HCT116 (cell line): Measurements from ENCODE around the gene NDOR1. TPM values are rescaled to one million over a fixed set of nuclear protein-coding genes. Genes with fewer than 3 reads are reported as not detected.

Experiments
- ATAC-seq: fragments of 200-7000 bp; cut with Tn5 transposase; 2 replicates; pipeline ENCODE4 v1.9.1; 2020; ENCODE audit warnings: mild to moderate bottlenecking, moderate library complexity
- BruUV-seq: library from RNA; stranded (reverse); fragments of 400-500 nt; replicated peaks from 2 replicates; lab custom pipeline; 2021; lab: Mats Ljungman, UMichigan
- CTCF ChIA-PET: fragments of 300-600 bp; sonication (Branson Sonifier 250); formaldehyde crosslinking; loops from one replicate; lab custom pipeline; 2021; ENCODE audit warnings: antibody characterized with exemption; lab: Charles Lee
- POLR2A ChIA-PET: fragments of 300-600, 350-600 bp; sonication (Branson Sonifier 250); formaldehyde crosslinking; loops from one replicate; lab custom pipeline; 2021; ENCODE audit warnings: antibody characterized with exemption; lab: Charles Lee
- RAD21 ChIA-PET, 2 experiments: fragments of 300-600 bp; sonication (Branson Sonifier 250); formaldehyde crosslinking; loops; one replicate each; lab custom pipeline; 2023; ENCODE audit warnings: low total read pairs in 2 of 2; ENCODE audit not compliant: uncharacterized antibody in 2 of 2, unreplicated experiment in 2 of 2, low non-redundant PET in 1 of 2; lab: Charles Lee
- DNase-seq: peaks from one replicate; pipeline ENCODE4 v3.0.0-alpha.2; 2010; ENCODE audit warnings: low read depth, low spot score
- H2AFZ ChIP-seq: fragments of 200-600 bp; shearing (Covaris generic), sonication (generic); 2 replicates; pipeline ENCODE4 v1.6.1; 2017; ENCODE audit warnings: low read depth, mixed run types, mixed read lengths, antibody characterized with exemption, low read length; ENCODE audit not compliant: poor library complexity, severe bottlenecking
- H3K27ac ChIP-seq: 2 replicates; pipeline ENCODE4 v1.5.1; 2012; ENCODE audit warnings: low read depth, low read length
- H3K27me3 ChIP-seq: fragments of 200-600 bp; sonication (generic); 2 replicates; pipeline ENCODE4 v1.6.1; 2016; ENCODE audit warnings: mixed run types, low read length, mixed read lengths; ENCODE audit not compliant: insufficient read depth
- H3K36me3 ChIP-seq, 2 experiments: fragments of 200-500 bp in 1 of 2; fragments of 200-600 bp in 1 of 2; sonication (Bioruptor generic) in 1 of 2; sonication (generic) in 1 of 2; 2 replicates each; pipeline versions ENCODE4 v1.5.1 to v1.6.1; 2014 to 2016; ENCODE audit warnings: low read length in 2 of 2, inconsistent platforms in 1 of 2, mixed read lengths in 1 of 2, mixed run types in 1 of 2; ENCODE audit not compliant: insufficient read depth in 2 of 2, control insufficient read depth in 1 of 2
- H3K4me1 ChIP-seq, 2 experiments: fragments of 200-600 bp in 1 of 2; sonication (generic) in 1 of 2; 2 replicates each; pipeline versions ENCODE4 v1.5.1 to v1.6.1; 2012 to 2017; ENCODE audit warnings: low read length in 2 of 2, inconsistent platforms in 1 of 2, mild to moderate bottlenecking in 1 of 2, mixed read lengths in 1 of 2, mixed run types in 1 of 2, moderate library complexity in 1 of 2; ENCODE audit not compliant: insufficient read depth in 2 of 2, control insufficient read depth in 1 of 2
- H3K4me2 ChIP-seq: fragments of 200-600 bp; sonication (generic); 2 replicates; pipeline ENCODE4 v1.6.1; 2017; ENCODE audit warnings: mixed run types, low read length, mixed read lengths
- H3K4me3 ChIP-seq, 2 experiments: fragments of 200-600 bp in 1 of 2; sonication (generic) in 1 of 2; replicated peaks in 1 of 2; 2 replicates each; pipeline ENCODE4 v1.5.1; 2011 to 2016; ENCODE audit warnings: low read length in 2 of 2, control low read depth in 1 of 2, low read depth in 1 of 2, mild to moderate bottlenecking in 1 of 2, mixed read lengths in 1 of 2, mixed run types in 1 of 2
- H3K79me2 ChIP-seq: fragments of 200-600 bp; sonication (generic); 2 replicates; pipeline ENCODE4 v1.6.1; 2017; ENCODE audit warnings: mild to moderate bottlenecking, mixed run types, low read length, moderate library complexity, mixed read lengths; ENCODE audit not compliant: insufficient read depth
- H3K9ac ChIP-seq: fragments of 200-600 bp; sonication (generic); 2 replicates; pipeline ENCODE4 v1.6.1; 2016; ENCODE audit warnings: low read length, mixed read lengths
- H3K9me2 ChIP-seq: fragments of 200-600 bp; sonication (generic), shearing (Covaris generic); 2 replicates; pipeline ENCODE4 v1.6.1; 2017; ENCODE audit warnings: mixed run types, mild to moderate bottlenecking, moderate library complexity; ENCODE audit not compliant: insufficient read depth
- H3K9me3 ChIP-seq, 2 experiments: fragments of 200-500 bp in 1 of 2; fragments of 200-600 bp in 1 of 2; sonication (Bioruptor generic) in 1 of 2; sonication (generic) in 1 of 2; 2 replicates each; pipeline ENCODE4 v1.6.1; 2014 to 2017; ENCODE audit warnings: low read length in 2 of 2, mixed read lengths in 2 of 2, inconsistent platforms in 1 of 2, low read depth in 1 of 2, mild to moderate bottlenecking in 1 of 2, mixed run types in 1 of 2, moderate library complexity in 1 of 2; ENCODE audit not compliant: control insufficient read depth in 1 of 2, insufficient read depth in 1 of 2
- H4K20me1 ChIP-seq: fragments of 200-600 bp; sonication (generic), shearing (Covaris generic); 2 replicates; pipeline ENCODE4 v1.6.1; 2017; ENCODE audit warnings: mixed run types, mild to moderate bottlenecking, moderate library complexity; ENCODE audit not compliant: insufficient read depth
- CEBPB ChIP-seq: IDR thresholded peaks from 2 replicates; pipeline ENCODE4 v1.6.1; 2012; ENCODE audit warnings: low read depth
- ELF1 ChIP-seq: IDR thresholded peaks from 2 replicates; pipeline ENCODE4 v1.6.1; 2012; ENCODE audit warnings: low read depth, borderline replicate concordance
- EZH2phosphoT487 ChIP-seq: fragments of 200-600 bp; IDR thresholded peaks from 2 replicates; pipeline ENCODE4 v1.6.1; 2018; ENCODE audit warnings: antibody characterized with exemption, borderline replicate concordance
- FOSL1 ChIP-seq: IDR thresholded peaks from 2 replicates; pipeline ENCODE4 v1.6.1; 2012; ENCODE audit warnings: low read depth
- POLR2A ChIP-seq: IDR thresholded peaks from 2 replicates; pipeline ENCODE4 v1.7.0; 2011; ENCODE audit warnings: borderline replicate concordance; ENCODE audit not compliant: insufficient read depth, insufficient read length; ENCODE audit errors: extremely low read depth
- POLR2AphosphoS5 ChIP-seq: IDR thresholded peaks from 2 replicates; pipeline ENCODE4 v1.6.1; 2011; ENCODE audit warnings: mild to moderate bottlenecking, low read depth, low read length, moderate library complexity
- SRF ChIP-seq: IDR thresholded peaks from 2 replicates; pipeline ENCODE4 v1.6.1; 2012; ENCODE audit warnings: low read depth
- TCF7L2 ChIP-seq: IDR thresholded peaks from 2 replicates; pipeline ENCODE4 v1.7.0; 2011; ENCODE audit warnings: borderline replicate concordance, inconsistent platforms; ENCODE audit not compliant: insufficient read depth, insufficient read length; ENCODE audit errors: extremely low read depth
- YY1 ChIP-seq: IDR thresholded peaks from 2 replicates; pipeline ENCODE4 v1.6.1; 2011; ENCODE audit warnings: low read length, low read depth, moderate library complexity, mild to moderate bottlenecking; ENCODE audit not compliant: insufficient replicate concordance; ENCODE audit errors: extremely low read depth
- ZNF274 ChIP-seq: fragments of 200-500 bp; sonication (Bioruptor generic); IDR thresholded peaks from 2 replicates; pipeline ENCODE4 v1.6.1; 2014; ENCODE audit warnings: mild to moderate bottlenecking, low read depth, low read length, inconsistent platforms
- intact Hi-C: fragments of 100-400 bp; cut with micrococcal nuclease; formaldehyde crosslinking; loops from 2 replicates; pipeline ENCODE4 v1.10.0; 2022
- total RNA-seq: library from RNA; stranded (reverse); gene quantifications from one replicate; pipeline ENCODE4 v1.2.1, GENCODE V29; 2021; ENCODE audit not compliant: unreplicated experiment
- TF ChIP-seq, protein P1 (sequence below): IDR thresholded peaks from 2 replicates; pipeline ENCODE4 v1.6.1; 2011; ENCODE audit warnings: mild to moderate bottlenecking, low read length, moderate library complexity; ENCODE audit not compliant: insufficient replicate concordance; ENCODE audit errors: extremely low read depth
- TF ChIP-seq, protein P2 (sequence below): IDR thresholded peaks from 2 replicates; pipeline ENCODE4 v1.6.1; 2012

The NDOR1 gene
- total RNA-seq, 1 experiment from 2014 or later = 28.4 TPM

DNA sequence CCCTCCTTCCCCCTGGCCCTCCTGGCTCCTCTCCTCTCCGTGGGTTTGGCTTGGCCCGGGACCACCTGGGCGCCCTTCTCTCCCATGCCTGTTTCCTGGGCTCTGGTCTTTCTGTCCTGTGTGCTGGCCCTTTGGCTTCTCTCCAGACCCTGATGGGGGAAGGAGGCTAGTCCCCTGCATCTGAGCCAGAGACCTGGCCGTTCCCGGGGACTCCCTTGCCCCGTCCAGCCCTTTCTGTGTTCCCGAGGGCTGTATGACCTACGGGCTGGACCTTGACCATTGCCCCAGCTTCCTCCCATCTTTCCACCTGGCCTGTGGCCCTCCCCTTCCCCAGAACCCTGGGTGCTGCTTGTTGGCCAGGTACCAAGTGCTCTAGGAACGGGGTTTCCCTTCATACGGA is 58.0 kb downstream of the NDOR1 start:
- Histone ChIP-seq H3K27ac (no peak overlapping the region; the same call in 1 of the 2 replicates), H3K9ac (no peak overlapping the region), H3K36me3 (peaks cover 14 to 27% of the 10 kb centered on the region in 2 experiments), H3K4me2 (no peak overlapping the region), H3K79me2 (peaks cover 15% of the 10 kb centered on the region; the same call in 1 of the 2 replicates), H3K9me2 (no peaks in the 10 kb centered on the region), H3K9me3 (no peaks in the 10 kb centered on the region), H3K27me3 (no peaks in the 10 kb centered on the region), H4K20me1 (no peaks in the 10 kb centered on the region), H3K4me1 (no peaks in the 10 kb centered on the region), H2AFZ (no peak overlapping the region), H3K4me3 (no peak overlapping the region)
- ChIA-PET CTCF (no interaction called here), POLR2A (interaction anchor here (0.6 kb wide), 1 partner anchor 101 kb away, joined by 3 read pairs; no protein-coding TSS in a partner anchor), RAD21 (no interaction called here)
- BruUV-seq = no TSS peak
- TF ChIP-seq, protein P1, sequence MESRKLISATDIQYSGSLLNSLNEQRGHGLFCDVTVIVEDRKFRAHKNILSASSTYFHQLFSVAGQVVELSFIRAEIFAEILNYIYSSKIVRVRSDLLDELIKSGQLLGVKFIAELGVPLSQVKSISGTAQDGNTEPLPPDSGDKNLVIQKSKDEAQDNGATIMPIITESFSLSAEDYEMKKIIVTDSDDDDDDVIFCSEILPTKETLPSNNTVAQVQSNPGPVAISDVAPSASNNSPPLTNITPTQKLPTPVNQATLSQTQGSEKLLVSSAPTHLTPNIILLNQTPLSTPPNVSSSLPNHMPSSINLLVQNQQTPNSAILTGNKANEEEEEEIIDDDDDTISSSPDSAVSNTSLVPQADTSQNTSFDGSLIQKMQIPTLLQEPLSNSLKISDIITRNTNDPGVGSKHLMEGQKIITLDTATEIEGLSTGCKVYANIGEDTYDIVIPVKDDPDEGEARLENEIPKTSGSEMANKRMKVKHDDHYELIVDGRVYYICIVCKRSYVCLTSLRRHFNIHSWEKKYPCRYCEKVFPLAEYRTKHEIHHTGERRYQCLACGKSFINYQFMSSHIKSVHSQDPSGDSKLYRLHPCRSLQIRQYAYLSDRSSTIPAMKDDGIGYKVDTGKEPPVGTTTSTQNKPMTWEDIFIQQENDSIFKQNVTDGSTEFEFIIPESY = no peak
- TF ChIP-seq POLR2A = no peak
- TF ChIP-seq ZNF274 = no peak
- no peak for TF ChIP-seq SRF
- no peak for TF ChIP-seq CEBPB
- TF ChIP-seq EZH2phosphoT487 = no peak
- TF ChIP-seq TCF7L2 = no peak
- no peak for TF ChIP-seq POLR2AphosphoS5
- TF ChIP-seq YY1 = no peak
- no peak for TF ChIP-seq ELF1
- no peak for TF ChIP-seq FOSL1
- TF ChIP-seq, protein P2, sequence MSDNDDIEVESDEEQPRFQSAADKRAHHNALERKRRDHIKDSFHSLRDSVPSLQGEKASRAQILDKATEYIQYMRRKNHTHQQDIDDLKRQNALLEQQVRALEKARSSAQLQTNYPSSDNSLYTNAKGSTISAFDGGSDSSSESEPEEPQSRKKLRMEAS = no peak
- no peak for ATAC-seq
- intact Hi-C loops = no loop called here
- DNase-seq = no peak
